GM12872 (cell line): ENCODE measurements around the gene MBD6.

Source experiments
- TF ChIP-seq, protein P1 (sequence below): IDR thresholded peaks from 3 replicates; pipeline ENCODE4 v1.5.1; 2011; ENCODE audit warnings: low read depth, mild to moderate bottlenecking, low read length, moderate library complexity; ENCODE audit not compliant: insufficient read depth

The MBD6 gene

DNA sequence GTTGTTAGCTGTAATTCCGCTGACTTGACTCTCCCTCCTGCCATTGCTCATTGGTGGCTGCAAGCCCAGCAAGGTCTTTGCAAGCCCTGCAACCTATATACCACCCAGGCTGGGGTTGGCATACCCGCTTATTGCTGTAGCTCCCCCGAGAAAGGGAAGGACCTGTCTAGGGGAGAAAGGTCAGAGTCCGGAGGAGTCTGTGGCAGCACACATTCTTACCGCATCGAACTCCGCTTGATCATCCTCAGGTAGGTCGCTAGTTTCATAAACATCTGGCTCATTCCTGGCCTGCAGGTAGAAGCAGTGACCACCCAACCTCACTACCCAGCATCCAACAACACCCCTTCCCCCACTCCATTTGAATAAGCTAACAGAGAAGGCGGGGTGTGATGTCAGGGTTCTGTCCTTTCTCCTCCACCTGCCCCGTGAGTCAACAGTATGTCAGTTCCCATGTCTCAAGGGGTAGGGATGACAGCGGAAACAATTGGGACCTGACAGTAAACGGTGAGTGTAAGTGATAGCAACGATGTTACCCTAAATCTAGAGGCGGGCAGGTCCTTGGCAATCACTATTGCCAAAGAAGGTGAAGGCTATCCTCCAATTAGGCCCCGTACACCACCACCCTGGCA, 23.3 kb downstream of the MBD6 start:
- TF ChIP-seq, protein P1, sequence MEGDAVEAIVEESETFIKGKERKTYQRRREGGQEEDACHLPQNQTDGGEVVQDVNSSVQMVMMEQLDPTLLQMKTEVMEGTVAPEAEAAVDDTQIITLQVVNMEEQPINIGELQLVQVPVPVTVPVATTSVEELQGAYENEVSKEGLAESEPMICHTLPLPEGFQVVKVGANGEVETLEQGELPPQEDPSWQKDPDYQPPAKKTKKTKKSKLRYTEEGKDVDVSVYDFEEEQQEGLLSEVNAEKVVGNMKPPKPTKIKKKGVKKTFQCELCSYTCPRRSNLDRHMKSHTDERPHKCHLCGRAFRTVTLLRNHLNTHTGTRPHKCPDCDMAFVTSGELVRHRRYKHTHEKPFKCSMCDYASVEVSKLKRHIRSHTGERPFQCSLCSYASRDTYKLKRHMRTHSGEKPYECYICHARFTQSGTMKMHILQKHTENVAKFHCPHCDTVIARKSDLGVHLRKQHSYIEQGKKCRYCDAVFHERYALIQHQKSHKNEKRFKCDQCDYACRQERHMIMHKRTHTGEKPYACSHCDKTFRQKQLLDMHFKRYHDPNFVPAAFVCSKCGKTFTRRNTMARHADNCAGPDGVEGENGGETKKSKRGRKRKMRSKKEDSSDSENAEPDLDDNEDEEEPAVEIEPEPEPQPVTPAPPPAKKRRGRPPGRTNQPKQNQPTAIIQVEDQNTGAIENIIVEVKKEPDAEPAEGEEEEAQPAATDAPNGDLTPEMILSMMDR: no peak

DNA sequence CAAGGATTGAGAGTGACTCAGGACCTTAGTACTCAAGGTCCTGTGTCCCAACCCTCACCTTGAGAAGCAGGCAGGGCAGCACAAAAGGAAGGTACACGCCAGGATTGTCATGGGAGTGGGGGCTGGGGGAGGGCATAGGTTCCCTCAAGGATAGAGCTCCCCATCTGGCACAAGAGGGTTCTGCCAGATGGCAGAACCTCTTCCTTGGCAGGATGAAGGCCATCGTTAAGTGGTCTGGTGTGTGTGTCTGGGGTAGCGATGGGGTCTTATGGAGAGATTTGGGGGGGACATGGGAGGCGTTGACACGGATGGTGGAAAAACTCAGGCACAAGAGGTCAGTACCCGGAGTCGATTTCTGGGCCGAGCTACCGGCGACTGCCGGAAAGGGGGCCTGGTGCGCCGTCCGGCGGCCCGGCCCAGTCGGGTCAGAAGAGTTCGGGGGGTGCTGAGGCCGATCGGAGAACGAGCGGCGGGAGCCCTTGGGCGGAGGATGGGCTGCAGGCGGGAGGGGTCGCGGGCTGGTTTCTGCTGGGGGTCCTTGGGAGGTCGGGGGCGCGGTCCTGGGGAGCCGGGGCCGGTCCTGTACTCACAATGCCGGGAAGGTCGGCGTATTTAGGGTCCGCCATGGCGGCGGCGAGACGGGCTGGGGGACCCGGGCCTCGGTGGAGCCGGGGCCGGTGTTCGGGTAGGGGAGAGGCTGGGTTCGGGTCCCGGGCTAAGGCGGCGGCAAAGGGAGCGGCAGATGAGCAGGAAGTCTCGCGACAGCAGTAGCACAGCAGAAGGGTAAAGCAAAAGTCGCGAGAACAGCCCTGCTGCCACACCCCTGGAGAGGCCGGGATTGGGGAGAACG, 24.0 kb downstream of the MBD6 start, which contains the start of gene DCTN2:
TSS of gene DCTN2 (minus strand) at position 755 of the 850 bp plus-strand sequence. CDS start at position 626, 129 bp downstream.
- TF ChIP-seq, protein P1: peak; percentile 42; the same call in 2 of the 3 replicates

DNA sequence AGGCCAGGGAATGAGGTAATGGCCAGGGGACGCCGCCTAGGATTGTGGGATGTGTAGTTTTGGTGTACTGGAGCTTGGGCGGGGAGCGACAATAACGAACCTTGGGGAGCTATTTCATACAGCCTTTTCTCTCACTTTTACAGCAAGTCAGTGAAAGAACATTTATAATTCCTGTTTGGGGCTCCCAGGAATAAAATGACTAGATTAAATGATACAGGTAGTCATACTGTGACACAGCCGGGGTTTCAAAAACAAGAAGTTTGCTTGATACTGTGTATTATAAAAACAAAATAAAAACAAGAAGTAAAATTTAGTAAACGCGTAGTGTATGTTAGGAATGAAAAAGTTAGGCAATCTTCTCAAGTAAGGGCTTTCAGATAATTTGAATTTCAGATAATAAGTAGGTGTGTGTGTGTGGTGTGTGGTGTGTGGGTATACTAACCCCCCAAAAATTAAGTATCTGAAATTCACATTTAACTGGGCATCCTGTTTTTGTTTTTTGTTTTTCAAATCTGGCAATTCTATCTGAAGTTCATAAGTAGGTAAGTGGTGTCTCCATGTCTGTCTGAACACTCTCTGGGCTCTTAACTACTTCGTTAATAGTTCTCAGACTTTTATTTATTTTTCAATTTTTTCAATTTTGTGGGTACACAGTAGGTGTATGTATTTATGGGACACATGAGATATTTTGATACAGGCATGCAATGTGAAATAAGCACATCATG, 24.8 kb downstream of the MBD6 start:
- TF ChIP-seq, protein P1: no peak

DNA sequence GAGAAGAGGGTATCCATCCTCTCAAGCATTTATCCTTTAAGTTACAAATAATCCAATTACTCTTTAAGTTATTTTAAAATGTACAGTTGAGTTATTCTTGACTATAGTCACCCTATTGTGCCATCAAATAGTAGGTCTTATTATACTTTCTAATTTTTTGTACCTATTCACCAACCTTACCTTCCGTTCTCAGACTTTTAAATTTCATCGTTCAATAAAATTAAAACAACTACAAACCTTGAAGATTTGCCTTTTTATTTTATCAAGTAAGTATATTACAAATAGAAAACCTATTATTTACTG, 25.3 kb downstream of the MBD6 start:
- TF ChIP-seq, protein P1: no peak

DNA sequence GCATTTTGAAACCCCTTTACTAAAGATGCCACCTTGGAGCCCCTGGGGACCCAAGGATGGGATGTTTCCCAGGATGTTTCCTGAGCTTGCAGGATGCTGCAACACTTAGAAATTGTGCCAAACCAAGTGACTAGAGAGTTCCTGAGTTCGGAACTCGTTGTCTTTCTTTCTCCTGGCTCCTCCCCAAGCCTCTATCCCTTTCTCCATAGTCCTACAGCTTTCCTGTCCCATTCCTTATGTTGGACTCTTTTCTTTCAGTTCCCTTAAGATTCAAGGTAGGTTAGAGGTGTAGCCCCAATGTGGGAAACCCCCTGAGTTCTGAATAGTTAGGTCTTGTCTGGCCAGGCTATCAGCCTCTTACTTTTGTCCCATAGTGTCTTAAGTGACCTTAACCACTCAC, 25.9 kb downstream of the MBD6 start:
- TF ChIP-seq, protein P1: no peak

DNA sequence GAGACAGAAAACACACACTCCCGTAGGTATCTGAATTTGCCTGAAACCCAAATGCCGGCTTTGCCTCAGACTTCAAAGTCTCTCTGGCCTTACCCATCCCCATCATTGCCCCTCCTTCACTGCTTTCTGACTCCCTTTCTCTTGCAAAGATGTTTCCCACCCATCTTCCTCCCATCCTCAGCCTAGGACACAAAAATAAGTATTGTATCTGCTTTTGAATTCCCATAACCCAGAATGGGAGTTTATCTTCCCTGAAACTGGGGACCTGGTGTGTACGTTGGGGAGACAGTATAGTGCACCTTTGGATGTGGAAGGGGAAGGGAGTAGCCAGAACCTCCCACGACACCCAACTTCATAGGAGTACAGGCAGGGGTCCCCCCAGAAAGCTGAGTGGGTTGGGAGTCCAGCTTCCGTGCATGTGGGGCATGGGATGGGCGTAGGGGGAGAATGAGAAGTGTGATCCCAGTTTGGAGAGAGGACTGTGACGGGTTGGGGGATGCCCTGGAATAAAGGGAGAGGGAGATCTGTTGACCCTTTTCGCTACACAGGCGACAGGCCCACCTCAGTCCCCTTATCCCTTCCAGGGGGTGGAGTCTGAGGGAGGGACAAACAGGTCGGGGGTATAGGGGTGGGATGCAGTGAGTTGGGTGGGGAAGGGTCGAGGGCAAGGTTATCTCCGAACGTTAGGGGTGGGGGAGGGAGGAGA, 26.7 kb downstream of the MBD6 start:
- TF ChIP-seq, protein P1: no peak
